NCI-H2227 (cell line): Measurements from ENCODE around the gene TGFB1.
A peak's percentile ranks its signal among the peaks of the same experiment; 100 is the strongest.
"Not testable (repeated sequence)": the region's sequence is repeated elsewhere in the genome, so short reads cannot be mapped to it uniquely, and the experiment has no call there.

Experiments used
- DNase-seq: peaks from one replicate; lab custom pipeline; 2025; ENCODE audit not compliant: unreplicated experiment; lab: John Stamatoyannopoulos, UW

The TGFB1 gene

GRCh38 chr19:41353466-41354342 is at the start of gene TGFB1:
Gene TGFB1, minus strand, starts transcription at chr19:41353922. Its CDS starts 878 bp downstream, at chr19:41353044.
- peak; percentile 89 for DNase-seq

- no peak for DNase-seq
These were observed 48.3 kb upstream of the TGFB1 start for GRCh38 chr19:41402010-41402409.

DNA sequence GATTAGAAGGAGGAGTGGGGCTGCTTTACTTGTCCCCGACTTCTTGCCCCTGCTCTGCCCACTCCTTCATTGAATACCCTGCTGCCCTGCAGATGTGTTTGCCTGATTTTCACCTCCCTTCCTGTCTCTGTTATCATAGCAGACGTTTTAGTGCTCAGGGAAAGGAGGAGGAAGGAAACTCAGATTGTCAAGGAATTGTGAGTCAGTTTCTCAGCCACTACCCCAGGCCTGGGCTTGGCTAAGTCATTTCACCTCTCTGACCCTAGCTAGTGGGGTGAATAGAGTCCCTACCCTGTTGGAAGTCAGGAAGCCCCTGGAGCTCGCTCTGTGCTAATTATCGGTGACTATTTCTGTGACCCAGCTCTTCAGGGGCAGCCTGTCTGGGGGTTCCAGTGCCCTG is 47.8 kb upstream of the TGFB1 start:
- DNase-seq = no peak

- DNase-seq = no peak
These were observed 45.8 kb upstream of the TGFB1 start for GRCh38 chr19:41399525-41399924.

DNA sequence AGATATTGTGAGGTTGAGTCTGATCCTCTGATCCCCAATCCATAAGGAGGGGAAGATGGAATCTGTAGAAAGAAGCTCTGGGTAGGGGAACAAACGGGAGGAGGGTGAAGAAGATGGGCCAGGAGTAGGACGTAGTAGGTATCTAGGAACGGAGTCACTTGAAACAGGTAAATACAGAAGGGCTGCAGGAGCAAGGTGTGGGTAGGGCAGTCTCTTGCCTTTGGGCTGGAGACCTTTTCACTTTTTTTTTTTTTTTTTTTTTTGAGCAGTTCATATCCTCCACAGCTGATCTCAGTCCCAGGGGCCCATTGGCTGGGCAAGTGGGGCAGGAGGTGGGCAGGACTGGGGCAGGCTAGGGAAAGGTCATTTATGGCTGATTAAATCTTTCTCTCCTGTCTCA is 45.4 kb upstream of the TGFB1 start:
- no peak for DNase-seq

DNA sequence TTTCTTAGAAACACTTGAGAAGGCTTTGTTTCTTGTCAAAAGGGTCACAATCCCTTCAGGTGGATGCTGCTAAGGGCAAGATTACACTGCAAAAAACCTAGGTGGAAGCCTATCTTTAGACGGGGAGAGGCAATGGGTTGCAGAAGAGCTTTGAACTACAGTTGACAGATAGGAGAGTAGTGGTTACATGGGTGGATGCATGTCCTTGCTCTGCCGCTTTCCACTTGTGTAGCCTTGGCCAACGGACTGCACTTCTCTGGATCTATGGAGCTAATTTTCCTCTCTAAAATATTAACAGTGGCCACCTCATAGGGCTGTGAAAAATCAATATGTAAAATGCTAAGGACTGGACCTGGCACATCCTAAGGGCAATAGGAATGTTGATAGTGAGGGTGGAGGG is 44.9 kb upstream of the TGFB1 start:
- peak; percentile 39 for DNase-seq

DNA sequence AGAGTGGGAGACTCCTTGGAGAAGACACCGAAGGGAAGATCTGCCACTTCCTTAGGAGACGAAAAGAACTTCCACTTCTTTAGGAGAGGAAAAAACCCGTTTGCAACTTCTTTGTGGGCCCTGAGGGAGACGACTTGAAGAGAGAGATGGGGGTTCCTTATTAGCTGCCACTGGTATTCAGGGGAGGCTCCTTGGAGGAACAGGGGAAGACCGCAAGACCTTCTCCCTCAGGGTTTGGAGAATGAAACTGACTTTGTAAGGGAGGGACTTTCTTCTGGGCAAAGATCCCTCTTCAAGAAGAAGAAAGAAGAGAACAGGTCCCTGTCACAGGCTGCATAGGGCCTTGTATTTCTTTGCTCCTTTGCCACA is 44.3 kb upstream of the TGFB1 start:
- DNase-seq = no peak

- DNase-seq = peak; percentile 100
These were observed 43.6 kb upstream of the TGFB1 start, which contains the start of the genes BCKDHA and EXOSC5 for GRCh38 chr19:41397086-41398049. Gene BCKDHA, plus strand, starts transcription at chr19:41397818. Its CDS starts 10 bp downstream, at chr19:41397828. Gene EXOSC5, minus strand, starts transcription at chr19:41397359. Its CDS starts 31 bp downstream, at chr19:41397328.

DNA sequence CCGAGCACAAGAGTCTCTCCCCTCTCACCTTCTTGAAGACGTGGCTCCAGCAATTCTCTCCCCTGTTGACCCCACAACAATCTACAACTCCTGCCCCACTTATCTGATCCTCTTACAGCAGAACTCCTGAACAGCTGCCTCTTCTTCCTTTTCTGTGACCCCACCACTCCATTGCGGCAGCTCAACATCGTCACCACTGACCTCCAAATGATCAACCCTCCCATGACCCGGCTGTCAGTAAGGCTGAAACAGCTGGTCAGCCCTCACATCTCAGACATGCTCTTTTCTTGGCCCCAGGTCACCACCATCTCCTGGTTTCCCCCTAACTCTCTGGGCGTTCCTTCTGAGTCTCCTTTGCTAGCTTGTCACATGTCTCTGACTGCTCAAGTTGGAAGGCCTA is 41.6 kb upstream of the TGFB1 start:
- DNase-seq = no peak

DNA sequence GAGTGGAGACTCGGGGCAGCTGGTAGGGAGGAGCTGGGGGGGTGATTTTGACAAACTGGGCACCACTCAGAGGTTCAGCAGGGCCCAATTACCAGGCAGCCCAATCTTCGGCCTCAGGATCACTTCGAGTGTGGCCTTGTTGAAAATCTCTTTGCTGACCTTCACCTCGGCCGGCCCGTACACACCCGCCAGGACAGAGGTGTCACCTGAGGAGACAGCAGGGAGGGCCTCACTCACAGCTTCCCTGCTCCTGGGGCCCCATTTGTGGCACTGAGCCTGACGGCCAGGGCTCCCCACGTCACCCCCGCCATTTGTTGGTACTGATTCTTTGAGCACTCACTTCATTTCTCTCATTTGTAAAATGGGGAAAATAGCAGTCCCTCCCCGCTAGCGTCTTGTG is 39.1 kb upstream of the TGFB1 start:
- DNase-seq = no peak

- no peak for DNase-seq
These were observed 37.9 kb upstream of the TGFB1 start for GRCh38 chr19:41391618-41392017.

- DNase-seq = no peak
These were observed 32.7 kb upstream of the TGFB1 start for GRCh38 chr19:41386442-41386841.

GRCh38 chr19:41384351-41384750 is 30.6 kb upstream of the TGFB1 start:
- no peak for DNase-seq

DNA sequence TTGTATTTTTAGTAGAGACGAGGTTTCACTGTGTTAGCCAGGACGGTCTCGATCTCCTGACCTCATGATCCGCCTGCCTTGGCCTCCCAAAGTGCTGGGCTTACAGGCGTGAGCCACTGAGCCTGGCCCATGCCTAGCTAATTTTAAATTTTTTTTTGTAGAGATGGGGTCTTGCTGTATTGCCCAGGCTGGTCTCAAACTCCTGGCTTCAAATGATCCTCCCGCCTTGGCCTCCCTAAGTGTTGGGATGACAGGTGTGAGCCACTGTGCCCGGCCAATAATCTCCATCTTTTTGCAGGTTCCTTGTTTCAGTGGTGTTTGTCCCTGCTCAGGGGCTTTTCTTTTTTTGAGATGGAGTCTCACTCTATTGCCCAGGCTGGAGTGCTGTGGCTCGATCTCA is 27.8 kb upstream of the TGFB1 start:
- not testable (repeated sequence) for DNase-seq

DNA sequence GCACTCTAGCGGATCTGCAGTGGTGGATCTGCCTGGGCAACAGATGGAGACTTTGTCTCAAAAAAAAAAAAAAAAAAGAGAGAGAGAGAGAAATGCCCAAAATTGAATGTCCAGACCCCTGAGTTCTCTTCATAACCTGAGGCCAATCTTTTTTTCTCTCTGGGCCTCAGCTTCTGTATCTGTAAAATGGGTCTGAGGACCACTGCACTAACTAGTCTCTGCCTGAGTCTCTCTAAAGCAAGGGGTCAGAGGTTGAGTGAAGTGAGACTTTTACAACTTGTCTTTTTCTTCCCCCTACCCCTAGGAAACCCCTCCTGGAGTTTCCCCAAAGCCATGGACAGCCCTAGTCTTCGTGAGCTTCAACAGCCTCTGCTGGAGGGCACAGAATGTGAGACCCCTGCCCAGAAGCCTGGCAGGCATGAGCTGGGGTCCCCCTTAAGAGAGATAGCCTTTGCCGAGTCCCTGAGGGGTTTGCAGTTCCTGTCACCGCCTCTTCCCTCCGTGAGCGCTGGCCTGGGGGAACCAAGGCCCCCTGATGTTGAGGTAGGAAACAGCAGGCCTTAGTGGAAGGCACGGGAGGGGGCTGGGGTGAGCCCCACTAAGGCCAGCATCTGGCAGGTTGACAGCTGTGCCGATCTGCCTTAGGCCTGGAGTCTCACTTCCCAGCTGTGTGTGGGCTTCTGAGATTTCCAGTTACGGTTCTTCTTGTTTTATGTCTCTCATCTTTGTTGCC is 24.4 kb upstream of the TGFB1 start:
- peak; percentile 56 for DNase-seq

GRCh38 chr19:41376998-41377365 is 23.3 kb upstream of the TGFB1 start:
- no peak for DNase-seq

DNA sequence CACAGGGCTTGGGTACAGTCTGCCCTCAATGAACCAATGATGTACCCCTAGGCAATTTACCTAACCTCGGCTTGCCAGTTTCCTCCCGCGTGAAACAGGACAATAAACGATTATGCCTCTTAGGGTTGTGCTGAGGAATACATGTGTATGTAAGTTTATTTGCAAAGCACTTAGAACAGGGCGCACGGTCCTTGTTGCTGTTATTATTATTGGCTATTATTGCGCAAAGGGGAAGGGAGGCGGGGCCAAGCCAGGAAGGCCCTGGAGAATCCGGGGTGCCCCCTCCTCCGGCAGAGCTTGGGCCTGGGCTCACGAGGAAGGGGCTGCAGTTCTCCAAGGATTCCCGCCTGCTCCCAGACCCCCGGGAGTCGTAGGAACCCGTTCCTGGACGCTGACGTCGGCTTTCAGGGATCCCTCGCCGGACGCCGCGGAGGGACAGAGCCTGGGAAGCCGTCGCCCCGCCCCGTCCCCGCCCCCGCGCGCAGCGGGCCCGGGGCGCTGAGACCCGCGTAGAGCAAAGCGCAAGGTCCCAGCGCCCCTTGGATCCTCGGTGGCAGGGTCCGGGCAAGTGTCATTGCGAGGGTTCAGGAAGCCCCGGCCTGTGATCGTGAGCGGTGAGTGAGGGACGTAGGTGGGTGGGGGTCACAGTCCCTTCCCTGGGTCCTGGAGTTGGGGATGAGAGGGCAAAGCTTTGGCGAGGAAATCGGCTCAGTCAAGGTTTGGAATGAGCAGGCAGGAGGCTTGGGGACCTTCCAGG is 22.7 kb upstream of the TGFB1 start, which contains the start of gene TMEM91:
Gene TMEM91, plus strand, starts transcription at position 293 of the 757 bp plus-strand sequence. CDS start 1,777 bp downstream, outside the sequence.
- peak; percentile 80 for DNase-seq

DNA sequence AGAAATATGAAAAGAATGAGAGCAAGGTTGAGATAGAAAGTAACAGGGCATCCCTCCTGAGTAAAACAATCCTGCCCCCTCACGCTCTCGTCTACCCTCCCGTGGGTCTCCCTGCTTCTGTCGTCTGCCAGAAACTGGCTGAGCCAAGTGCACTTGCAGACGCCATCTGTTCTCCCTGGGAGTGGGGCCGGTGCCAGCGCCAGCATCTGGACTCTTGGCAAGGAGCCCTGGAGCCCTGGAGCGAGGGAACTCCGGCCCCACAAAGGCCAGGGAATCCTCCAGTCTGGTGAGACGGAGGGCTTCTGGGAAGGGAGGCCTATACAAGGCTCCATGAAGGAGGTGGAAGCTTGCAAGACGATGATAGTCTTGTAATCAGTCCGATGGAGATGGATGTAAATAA is 20.3 kb upstream of the TGFB1 start:
- DNase-seq = peak; percentile 95

DNA sequence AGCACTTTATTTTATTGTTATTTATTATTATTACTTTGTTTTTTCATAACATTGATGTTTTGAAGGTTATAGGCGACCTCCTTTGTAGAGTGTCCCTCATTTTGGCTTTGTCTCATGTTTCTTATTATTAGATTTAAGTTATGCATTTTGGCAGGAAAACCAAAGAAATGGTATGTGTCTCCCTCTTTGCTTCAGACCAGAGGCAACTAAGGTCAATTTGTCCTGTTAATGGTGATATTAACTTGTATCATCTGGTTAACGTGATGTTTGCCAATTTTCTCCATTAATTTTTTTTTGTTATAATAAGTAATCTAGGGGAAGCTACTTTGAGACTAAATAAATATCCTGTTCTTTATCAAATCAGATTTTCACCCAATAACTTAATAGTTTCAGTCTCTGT is 18.8 kb upstream of the TGFB1 start:
- no peak for DNase-seq

GRCh38 chr19:41371541-41371940 is 17.8 kb upstream of the TGFB1 start:
- no peak for DNase-seq
